ENCODE data around the gene BICC1.

- no peak for TF ChIP-seq SUZ12 (IDR thresholded peaks at IDR 0.05; ENCODE audit: low read length)
- no peak for TF ChIP-seq POLR2A (IDR thresholded peaks at IDR 0.05; ENCODE audit: control extremely low read depth in 1 of 2, low read depth in 2 of 2, low read length in 2 of 2)
- TF ChIP-seq CTCF (IDR thresholded peaks at IDR 0.05; ENCODE audit: control extremely low read depth in 1 of 3, insufficient read depth in 1 of 3, low read depth in 1 of 3, low read length in 3 of 3), result no peak
- TF ChIP-seq ATF3 (IDR thresholded peaks at IDR 0.05; ENCODE audit: insufficient read depth, low read depth, low read length), result no peak
- no peak for TF ChIP-seq SRF (IDR thresholded peaks at IDR 0.05; ENCODE audit: low read depth, low read length)
- no peak for TF ChIP-seq ASH2L (IDR thresholded peaks at IDR 0.05; ENCODE audit: low read length)
- TF ChIP-seq JUN (IDR thresholded peaks at IDR 0.05; ENCODE audit: low read depth, low read length), result no peak
- no peak for TF ChIP-seq GTF2F1 (IDR thresholded peaks at IDR 0.05; ENCODE audit: borderline replicate concordance, low read depth, low read length)
- no peak for TF ChIP-seq JUND (IDR thresholded peaks at IDR 0.05; ENCODE audit: low read length)
Observed at GRCh38 chr10:58579011-58579655, 66.5 kb downstream of the BICC1 start.
